GM19099 (cell line): ENCODE data around the gene ZNF208.

Source experiments
- POLR2A ChIP-seq: IDR thresholded peaks from 3 replicates; pipeline ENCODE4 v1.6.1; 2011; ENCODE audit warnings: low read depth; ENCODE audit not compliant: insufficient read length; ENCODE audit errors: extremely low read depth

ZNF208 gene

GRCh38 chr19:21901861-21902260, 108.9 kb downstream of the ZNF208 start:
- no peak for TF ChIP-seq POLR2A

- TF ChIP-seq POLR2A: no peak
These were observed 110.3 kb downstream of the ZNF208 start for GRCh38 chr19:21900401-21900800.

GRCh38 chr19:21891086-21891485, 119.7 kb downstream of the ZNF208 start:
- no peak for TF ChIP-seq POLR2A

- TF ChIP-seq POLR2A: no peak
These were observed 127.2 kb downstream of the ZNF208 start for GRCh38 chr19:21883516-21883915.
